B cell (primary cell): Measurements from ENCODE around the gene STK11.

ENCODE experiments used
- EZH2 ChIP-seq: IDR thresholded peaks from 2 replicates; pipeline ENCODE4 v1.6.1; 2012; ENCODE audit warnings: borderline replicate concordance, low read depth, mild to moderate bottlenecking, moderate library complexity, low read length; ENCODE audit not compliant: insufficient read depth, poor library complexity, severe bottlenecking
- TF ChIP-seq, protein P1 (sequence below): fragments of 200-600 bp; IDR thresholded peaks from one replicate; pipeline ENCODE4 v1.8.0; 2022; ENCODE audit warnings: antibody characterized with exemption, mild to moderate bottlenecking

GRCh38 chr19:1270213-1270853 lies 64.8 kb downstream of the STK11 start:
- TF ChIP-seq, protein P1, sequence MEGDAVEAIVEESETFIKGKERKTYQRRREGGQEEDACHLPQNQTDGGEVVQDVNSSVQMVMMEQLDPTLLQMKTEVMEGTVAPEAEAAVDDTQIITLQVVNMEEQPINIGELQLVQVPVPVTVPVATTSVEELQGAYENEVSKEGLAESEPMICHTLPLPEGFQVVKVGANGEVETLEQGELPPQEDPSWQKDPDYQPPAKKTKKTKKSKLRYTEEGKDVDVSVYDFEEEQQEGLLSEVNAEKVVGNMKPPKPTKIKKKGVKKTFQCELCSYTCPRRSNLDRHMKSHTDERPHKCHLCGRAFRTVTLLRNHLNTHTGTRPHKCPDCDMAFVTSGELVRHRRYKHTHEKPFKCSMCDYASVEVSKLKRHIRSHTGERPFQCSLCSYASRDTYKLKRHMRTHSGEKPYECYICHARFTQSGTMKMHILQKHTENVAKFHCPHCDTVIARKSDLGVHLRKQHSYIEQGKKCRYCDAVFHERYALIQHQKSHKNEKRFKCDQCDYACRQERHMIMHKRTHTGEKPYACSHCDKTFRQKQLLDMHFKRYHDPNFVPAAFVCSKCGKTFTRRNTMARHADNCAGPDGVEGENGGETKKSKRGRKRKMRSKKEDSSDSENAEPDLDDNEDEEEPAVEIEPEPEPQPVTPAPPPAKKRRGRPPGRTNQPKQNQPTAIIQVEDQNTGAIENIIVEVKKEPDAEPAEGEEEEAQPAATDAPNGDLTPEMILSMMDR: no peak
- no peak for TF ChIP-seq EZH2
